SK-N-SH treated with all-trans-retinoic acid at 6 μM for 48 hours (cell line): ENCODE data around the gene TP53.

Source experiments
- ATAC-seq: fragments of 200-7000 bp; cut with Tn5 transposase; 3 replicates; pipeline ENCODE4 v1.9.1; 2020; ENCODE audit warnings: mild to moderate bottlenecking, moderate library complexity
- ARNTL ChIP-seq: fragments of 450-650 bp; formaldehyde crosslinking; IDR thresholded peaks from 2 replicates; pipeline ENCODE4 v1.5.0; 2020; ENCODE audit warnings: low read depth, mild to moderate bottlenecking, moderate library complexity, borderline replicate concordance
- BACH2 ChIP-seq: fragments of 250-450 bp; sonication (Bioruptor Pico); IDR thresholded peaks from 2 replicates; pipeline ENCODE4 v1.9.0; 2021; ENCODE audit warnings: mild to moderate bottlenecking, borderline replicate concordance
- CSDC2 ChIP-seq: fragments of 250-450 bp; sonication (Bioruptor Pico); IDR thresholded peaks from 2 replicates; pipeline ENCODE4 v1.5.0; 2020; ENCODE audit warnings: mild to moderate bottlenecking, moderate library complexity
- ESRRG ChIP-seq: fragments of 250-450 bp; sonication (Bioruptor Pico); IDR thresholded peaks from 2 replicates; pipeline ENCODE4 v1.6.1; 2021; ENCODE audit warnings: mild to moderate bottlenecking
- ISL1 ChIP-seq: fragments of 250-450 bp; sonication (Bioruptor Pico); IDR thresholded peaks from 2 replicates; pipeline ENCODE4 v2.1.2; 2022; ENCODE audit warnings: mild to moderate bottlenecking, moderate library complexity
- OSR1 ChIP-seq: fragments of 250-450 bp; sonication (Bioruptor Pico); IDR thresholded peaks from 2 replicates; pipeline ENCODE4 v1.8.0; 2022; ENCODE audit warnings: moderate library complexity, mild to moderate bottlenecking, inconsistent platforms
- PPARA ChIP-seq: fragments of 250-450 bp; sonication (Bioruptor Pico); IDR thresholded peaks from 2 replicates; pipeline ENCODE4 v1.5.0; 2020; ENCODE audit warnings: mild to moderate bottlenecking, borderline replicate concordance
- RARB ChIP-seq: fragments of 250-450 bp; sonication (Bioruptor Pico); IDR thresholded peaks from 2 replicates; pipeline ENCODE4 v1.8.0; 2021; ENCODE audit warnings: mild to moderate bottlenecking, moderate library complexity
- SNAI2 ChIP-seq: fragments of 250-450 bp; sonication (Bioruptor Pico); IDR thresholded peaks from 2 replicates; pipeline ENCODE4 v1.5.0; 2020; ENCODE audit warnings: mild to moderate bottlenecking, moderate library complexity
- TCF4 ChIP-seq: fragments of 250-450 bp; sonication (Bioruptor Pico); IDR thresholded peaks from 2 replicates; pipeline ENCODE4 v1.8.0; 2021; ENCODE audit warnings: mild to moderate bottlenecking, moderate library complexity, borderline replicate concordance
- TOX ChIP-seq: fragments of 250-450 bp; sonication (Bioruptor Pico); IDR thresholded peaks from 2 replicates; pipeline ENCODE4 v1.8.0; 2021; ENCODE audit warnings: mild to moderate bottlenecking, moderate library complexity, borderline replicate concordance
- ZC3H10 ChIP-seq: fragments of 250-450 bp; sonication (Bioruptor Pico); IDR thresholded peaks from 2 replicates; pipeline ENCODE4 v1.5.1; 2021; ENCODE audit warnings: mild to moderate bottlenecking, moderate library complexity
- ZFP3 ChIP-seq: fragments of 250-450 bp; sonication (Bioruptor Pico); IDR thresholded peaks from 2 replicates; pipeline ENCODE4 v1.5.0; 2020; ENCODE audit warnings: mild to moderate bottlenecking, moderate library complexity
- ZFP30 ChIP-seq: fragments of 450-650 bp; formaldehyde crosslinking; IDR thresholded peaks from 2 replicates; pipeline ENCODE4 v1.5.0; 2022; ENCODE audit warnings: mild to moderate bottlenecking, moderate library complexity
- ZNF565 ChIP-seq: fragments of 450-650 bp; formaldehyde crosslinking; conservative IDR thresholded peaks from 2 replicates; pipeline ENCODE4 v1.5.0; 2020; ENCODE audit warnings: low read depth, mild to moderate bottlenecking, moderate library complexity
- ZNF70 ChIP-seq: fragments of 450-650 bp; formaldehyde crosslinking; IDR thresholded peaks from 2 replicates; pipeline ENCODE4 v1.5.0; 2020; ENCODE audit warnings: mild to moderate bottlenecking, moderate library complexity
- ZNF8 ChIP-seq: fragments of 450-650 bp; formaldehyde crosslinking; IDR thresholded peaks from 2 replicates; pipeline ENCODE4 v1.5.0; 2020; ENCODE audit warnings: mild to moderate bottlenecking, moderate library complexity
- TF ChIP-seq, protein P1 (sequence below): fragments of 250-450 bp; sonication (Bioruptor Pico); IDR thresholded peaks from 2 replicates; pipeline ENCODE4 v1.5.1; 2020; ENCODE audit warnings: low read depth, mild to moderate bottlenecking, moderate library complexity
- TF ChIP-seq, protein P2 (sequence below): fragments of 250-450 bp; sonication (Bioruptor Pico); IDR thresholded peaks from 2 replicates; pipeline ENCODE4 v1.8.0; 2021; ENCODE audit warnings: low read depth, mild to moderate bottlenecking, moderate library complexity, borderline replicate concordance
- TF ChIP-seq, protein P3 (sequence below): fragments of 250-450 bp; sonication (Bioruptor Pico); IDR thresholded peaks from 2 replicates; pipeline ENCODE4 v1.8.0; 2020; ENCODE audit warnings: mild to moderate bottlenecking, moderate library complexity, borderline replicate concordance
- TF ChIP-seq, protein P4 (sequence below): fragments of 250-450 bp; sonication (Bioruptor Pico); IDR thresholded peaks from 2 replicates; pipeline ENCODE4 v1.5.0; 2020; ENCODE audit warnings: mild to moderate bottlenecking, moderate library complexity
- TF ChIP-seq, protein P5 (sequence below): fragments of 250-450 bp; sonication (Bioruptor Pico); IDR thresholded peaks from 2 replicates; pipeline ENCODE4 v1.5.1; 2021; ENCODE audit warnings: mild to moderate bottlenecking, moderate library complexity

Gene TP53

DNA sequence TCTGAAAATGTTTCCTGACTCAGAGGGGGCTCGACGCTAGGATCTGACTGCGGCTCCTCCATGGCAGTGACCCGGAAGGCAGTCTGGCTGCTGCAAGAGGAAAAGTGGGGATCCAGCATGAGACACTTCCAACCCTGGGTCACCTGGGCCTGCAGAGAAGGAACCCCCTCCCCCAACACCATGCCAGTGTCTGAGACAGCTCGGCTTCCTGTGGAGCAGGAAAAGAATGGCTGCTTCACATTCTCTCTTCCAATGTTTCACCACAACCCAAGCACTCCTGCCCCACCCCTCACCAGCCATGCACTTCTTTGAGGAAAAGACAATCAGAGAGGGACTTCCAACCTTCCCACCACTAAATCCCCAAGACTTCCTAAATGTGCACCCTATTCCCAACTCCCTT is 10.8 kb downstream of the TP53 start:
- ATAC-seq = no peak
- TF ChIP-seq TCF4 (CRISPR knock-in tag) = no peak
- TF ChIP-seq, protein P1, sequence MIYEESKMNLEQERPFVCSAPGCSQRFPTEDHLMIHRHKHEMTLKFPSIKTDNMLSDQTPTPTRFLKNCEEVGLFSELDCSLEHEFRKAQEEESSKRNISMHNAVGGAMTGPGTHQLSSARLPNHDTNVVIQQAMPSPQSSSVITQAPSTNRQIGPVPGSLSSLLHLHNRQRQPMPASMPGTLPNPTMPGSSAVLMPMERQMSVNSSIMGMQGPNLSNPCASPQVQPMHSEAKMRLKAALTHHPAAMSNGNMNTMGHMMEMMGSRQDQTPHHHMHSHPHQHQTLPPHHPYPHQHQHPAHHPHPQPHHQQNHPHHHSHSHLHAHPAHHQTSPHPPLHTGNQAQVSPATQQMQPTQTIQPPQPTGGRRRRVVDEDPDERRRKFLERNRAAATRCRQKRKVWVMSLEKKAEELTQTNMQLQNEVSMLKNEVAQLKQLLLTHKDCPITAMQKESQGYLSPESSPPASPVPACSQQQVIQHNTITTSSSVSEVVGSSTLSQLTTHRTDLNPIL (CRISPR knock-in tag) = no peak
- no peak for TF ChIP-seq ZFP3
- TF ChIP-seq, protein P2, sequence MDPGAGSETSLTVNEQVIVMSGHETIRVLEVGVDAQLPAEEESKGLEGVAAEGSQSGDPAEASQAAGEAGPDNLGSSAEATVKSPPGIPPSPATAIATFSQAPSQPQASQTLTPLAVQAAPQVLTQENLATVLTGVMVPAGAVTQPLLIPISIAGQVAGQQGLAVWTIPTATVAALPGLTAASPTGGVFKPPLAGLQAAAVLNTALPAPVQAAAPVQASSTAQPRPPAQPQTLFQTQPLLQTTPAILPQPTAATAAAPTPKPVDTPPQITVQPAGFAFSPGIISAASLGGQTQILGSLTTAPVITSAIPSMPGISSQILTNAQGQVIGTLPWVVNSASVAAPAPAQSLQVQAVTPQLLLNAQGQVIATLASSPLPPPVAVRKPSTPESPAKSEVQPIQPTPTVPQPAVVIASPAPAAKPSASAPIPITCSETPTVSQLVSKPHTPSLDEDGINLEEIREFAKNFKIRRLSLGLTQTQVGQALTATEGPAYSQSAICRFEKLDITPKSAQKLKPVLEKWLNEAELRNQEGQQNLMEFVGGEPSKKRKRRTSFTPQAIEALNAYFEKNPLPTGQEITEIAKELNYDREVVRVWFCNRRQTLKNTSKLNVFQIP (CRISPR knock-in tag) = no peak
- TF ChIP-seq, protein P3, sequence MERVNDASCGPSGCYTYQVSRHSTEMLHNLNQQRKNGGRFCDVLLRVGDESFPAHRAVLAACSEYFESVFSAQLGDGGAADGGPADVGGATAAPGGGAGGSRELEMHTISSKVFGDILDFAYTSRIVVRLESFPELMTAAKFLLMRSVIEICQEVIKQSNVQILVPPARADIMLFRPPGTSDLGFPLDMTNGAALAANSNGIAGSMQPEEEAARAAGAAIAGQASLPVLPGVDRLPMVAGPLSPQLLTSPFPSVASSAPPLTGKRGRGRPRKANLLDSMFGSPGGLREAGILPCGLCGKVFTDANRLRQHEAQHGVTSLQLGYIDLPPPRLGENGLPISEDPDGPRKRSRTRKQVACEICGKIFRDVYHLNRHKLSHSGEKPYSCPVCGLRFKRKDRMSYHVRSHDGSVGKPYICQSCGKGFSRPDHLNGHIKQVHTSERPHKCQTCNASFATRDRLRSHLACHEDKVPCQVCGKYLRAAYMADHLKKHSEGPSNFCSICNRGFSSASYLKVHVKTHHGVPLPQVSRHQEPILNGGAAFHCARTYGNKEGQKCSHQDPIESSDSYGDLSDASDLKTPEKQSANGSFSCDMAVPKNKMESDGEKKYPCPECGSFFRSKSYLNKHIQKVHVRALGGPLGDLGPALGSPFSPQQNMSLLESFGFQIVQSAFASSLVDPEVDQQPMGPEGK (CRISPR knock-in tag) = no peak
- no peak for TF ChIP-seq TOX (CRISPR knock-in tag)
- no peak for TF ChIP-seq OSR1 (CRISPR knock-in tag)
- no peak for TF ChIP-seq BACH2
- no peak for TF ChIP-seq ZNF565 (CRISPR knock-in tag)
- TF ChIP-seq, protein P4, sequence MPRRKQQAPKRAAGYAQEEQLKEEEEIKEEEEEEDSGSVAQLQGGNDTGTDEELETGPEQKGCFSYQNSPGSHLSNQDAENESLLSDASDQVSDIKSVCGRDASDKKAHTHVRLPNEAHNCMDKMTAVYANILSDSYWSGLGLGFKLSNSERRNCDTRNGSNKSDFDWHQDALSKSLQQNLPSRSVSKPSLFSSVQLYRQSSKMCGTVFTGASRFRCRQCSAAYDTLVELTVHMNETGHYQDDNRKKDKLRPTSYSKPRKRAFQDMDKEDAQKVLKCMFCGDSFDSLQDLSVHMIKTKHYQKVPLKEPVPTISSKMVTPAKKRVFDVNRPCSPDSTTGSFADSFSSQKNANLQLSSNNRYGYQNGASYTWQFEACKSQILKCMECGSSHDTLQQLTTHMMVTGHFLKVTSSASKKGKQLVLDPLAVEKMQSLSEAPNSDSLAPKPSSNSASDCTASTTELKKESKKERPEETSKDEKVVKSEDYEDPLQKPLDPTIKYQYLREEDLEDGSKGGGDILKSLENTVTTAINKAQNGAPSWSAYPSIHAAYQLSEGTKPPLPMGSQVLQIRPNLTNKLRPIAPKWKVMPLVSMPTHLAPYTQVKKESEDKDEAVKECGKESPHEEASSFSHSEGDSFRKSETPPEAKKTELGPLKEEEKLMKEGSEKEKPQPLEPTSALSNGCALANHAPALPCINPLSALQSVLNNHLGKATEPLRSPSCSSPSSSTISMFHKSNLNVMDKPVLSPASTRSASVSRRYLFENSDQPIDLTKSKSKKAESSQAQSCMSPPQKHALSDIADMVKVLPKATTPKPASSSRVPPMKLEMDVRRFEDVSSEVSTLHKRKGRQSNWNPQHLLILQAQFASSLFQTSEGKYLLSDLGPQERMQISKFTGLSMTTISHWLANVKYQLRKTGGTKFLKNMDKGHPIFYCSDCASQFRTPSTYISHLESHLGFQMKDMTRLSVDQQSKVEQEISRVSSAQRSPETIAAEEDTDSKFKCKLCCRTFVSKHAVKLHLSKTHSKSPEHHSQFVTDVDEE (CRISPR knock-in tag) = no peak
- TF ChIP-seq ZFP30 (CRISPR knock-in tag) = no peak
- no peak for TF ChIP-seq ARNTL (CRISPR knock-in tag)
- no peak for TF ChIP-seq ZNF70 (CRISPR knock-in tag)
- TF ChIP-seq ZNF8 = no peak
- no peak for TF ChIP-seq SNAI2 (CRISPR knock-in tag)
- TF ChIP-seq CSDC2 (CRISPR knock-in tag) = no peak
- TF ChIP-seq, protein P5, sequence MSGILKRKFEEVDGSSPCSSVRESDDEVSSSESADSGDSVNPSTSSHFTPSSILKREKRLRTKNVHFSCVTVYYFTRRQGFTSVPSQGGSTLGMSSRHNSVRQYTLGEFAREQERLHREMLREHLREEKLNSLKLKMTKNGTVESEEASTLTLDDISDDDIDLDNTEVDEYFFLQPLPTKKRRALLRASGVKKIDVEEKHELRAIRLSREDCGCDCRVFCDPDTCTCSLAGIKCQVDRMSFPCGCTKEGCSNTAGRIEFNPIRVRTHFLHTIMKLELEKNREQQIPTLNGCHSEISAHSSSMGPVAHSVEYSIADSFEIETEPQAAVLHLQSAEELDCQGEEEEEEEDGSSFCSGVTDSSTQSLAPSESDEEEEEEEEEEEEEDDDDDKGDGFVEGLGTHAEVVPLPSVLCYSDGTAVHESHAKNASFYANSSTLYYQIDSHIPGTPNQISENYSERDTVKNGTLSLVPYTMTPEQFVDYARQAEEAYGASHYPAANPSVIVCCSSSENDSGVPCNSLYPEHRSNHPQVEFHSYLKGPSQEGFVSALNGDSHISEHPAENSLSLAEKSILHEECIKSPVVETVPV (CRISPR knock-in tag) = no peak
- TF ChIP-seq ZC3H10 (CRISPR knock-in tag) = no peak
- no peak for TF ChIP-seq RARB (CRISPR knock-in tag)
- TF ChIP-seq ISL1 (CRISPR knock-in tag) = no peak

DNA sequence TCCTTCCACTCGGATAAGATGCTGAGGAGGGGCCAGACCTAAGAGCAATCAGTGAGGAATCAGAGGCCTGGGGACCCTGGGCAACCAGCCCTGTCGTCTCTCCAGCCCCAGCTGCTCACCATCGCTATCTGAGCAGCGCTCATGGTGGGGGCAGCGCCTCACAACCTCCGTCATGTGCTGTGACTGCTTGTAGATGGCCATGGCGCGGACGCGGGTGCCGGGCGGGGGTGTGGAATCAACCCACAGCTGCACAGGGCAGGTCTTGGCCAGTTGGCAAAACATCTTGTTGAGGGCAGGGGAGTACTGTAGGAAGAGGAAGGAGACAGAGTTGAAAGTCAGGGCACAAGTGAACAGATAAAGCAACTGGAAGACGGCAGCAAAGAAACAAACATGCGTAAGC is 12.4 kb downstream of the TP53 start:
- ATAC-seq = no peak
- TF ChIP-seq ZNF70 (CRISPR knock-in tag) = no peak
- TF ChIP-seq ZFP3 = no peak
- no peak for TF ChIP-seq TCF4 (CRISPR knock-in tag)

DNA sequence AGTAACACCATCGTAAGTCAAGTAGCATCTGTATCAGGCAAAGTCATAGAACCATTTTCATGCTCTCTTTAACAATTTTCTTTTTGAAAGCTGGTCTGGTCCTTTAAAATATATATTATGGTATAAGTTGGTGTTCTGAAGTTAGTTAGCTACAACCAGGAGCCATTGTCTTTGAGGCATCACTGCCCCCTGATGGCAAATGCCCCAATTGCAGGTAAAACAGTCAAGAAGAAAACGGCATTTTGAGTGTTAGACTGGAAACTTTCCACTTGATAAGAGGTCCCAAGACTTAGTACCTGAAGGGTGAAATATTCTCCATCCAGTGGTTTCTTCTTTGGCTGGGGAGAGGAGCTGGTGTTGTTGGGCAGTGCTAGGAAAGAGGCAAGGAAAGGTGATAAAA is 14.1 kb downstream of the TP53 start:
- TF ChIP-seq, protein P3 (CRISPR knock-in tag) = no peak
- no peak for TF ChIP-seq RARB (CRISPR knock-in tag)
- TF ChIP-seq ISL1 (CRISPR knock-in tag) = no peak
- no peak for TF ChIP-seq TCF4 (CRISPR knock-in tag)
- no peak for TF ChIP-seq ESRRG
- no peak for TF ChIP-seq BACH2
- no peak for TF ChIP-seq SNAI2 (CRISPR knock-in tag)
- TF ChIP-seq ZNF8 = no peak
- no peak for TF ChIP-seq PPARA (CRISPR knock-in tag)
- TF ChIP-seq ZNF565 (CRISPR knock-in tag) = no peak
- TF ChIP-seq, all 23 proteins: peak for 0
- ATAC-seq = no peak
